Stimulated activated CD4-positive, alpha-beta T cell treated with anti-CD3 and anti-CD28 coated beads, Interleukin-1b, Interleukin-23, amount 100 ng/mL, for 48 hours (primary cell): ENCODE data around the gene METTL22.

Source experiments
- DNase-seq: peaks from one replicate; pipeline ENCODE4 v3.0.0-alpha.2; 2020

METTL22 gene

DNA sequence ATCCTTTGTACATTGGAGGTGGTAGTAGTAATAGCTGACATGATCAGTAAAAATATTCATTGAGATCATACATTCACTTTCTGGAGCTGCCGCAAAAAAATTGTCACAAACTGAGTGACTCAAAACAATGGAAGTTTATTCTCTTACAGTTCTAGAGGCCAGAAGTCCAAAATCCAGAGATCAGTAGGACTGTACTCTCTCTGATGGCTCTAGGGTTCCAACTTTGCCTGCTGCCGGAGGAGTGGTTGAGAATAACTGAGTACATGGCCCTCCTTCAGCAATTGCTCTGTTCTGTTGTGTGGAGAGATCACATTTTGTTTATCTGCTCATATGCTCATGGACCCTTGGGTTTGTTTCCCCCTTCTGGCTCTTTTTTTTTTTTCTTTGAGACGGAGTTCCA, 76.5 kb downstream of the METTL22 start:
- no peak for DNase-seq
